NCI-H446 treated with DMSO at 0.1 percent for 48 hours (cell line): ENCODE measurements around the gene ACO2.
"Not testable (repeated sequence)": the region's sequence is repeated elsewhere in the genome, so short reads cannot be mapped to it uniquely, and the experiment has no call there.

Experiments used
- DNase-seq: peaks from one replicate; lab custom pipeline; 2025; lab: John Stamatoyannopoulos, UW

Gene ACO2

GRCh38 chr22:41572305-41572704, 103.4 kb downstream of the ACO2 start:
- not testable (repeated sequence) for DNase-seq

- DNase-seq: no peak
Measured at GRCh38 chr22:41573677-41574076, 104.8 kb downstream of the ACO2 start.

- no peak for DNase-seq
Measured at GRCh38 chr22:41574847-41575381, 106.0 kb downstream of the ACO2 start.

- DNase-seq: no peak
Measured at GRCh38 chr22:41575533-41575932, 106.6 kb downstream of the ACO2 start.

- no peak for DNase-seq
Measured at GRCh38 chr22:41576877-41577276, 108.0 kb downstream of the ACO2 start.

- DNase-seq: no peak
Measured at GRCh38 chr22:41578114-41578513, 109.2 kb downstream of the ACO2 start.
